GM18858 (cell line): ENCODE measurements around the gene STK11.

ENCODE experiments used
- ATAC-seq: cut with Tn5 transposase; IDR thresholded peaks from one replicate; pipeline ENCODE4 v1.9.1; 2021; ENCODE audit not compliant: unreplicated experiment

Gene STK11, protein sequence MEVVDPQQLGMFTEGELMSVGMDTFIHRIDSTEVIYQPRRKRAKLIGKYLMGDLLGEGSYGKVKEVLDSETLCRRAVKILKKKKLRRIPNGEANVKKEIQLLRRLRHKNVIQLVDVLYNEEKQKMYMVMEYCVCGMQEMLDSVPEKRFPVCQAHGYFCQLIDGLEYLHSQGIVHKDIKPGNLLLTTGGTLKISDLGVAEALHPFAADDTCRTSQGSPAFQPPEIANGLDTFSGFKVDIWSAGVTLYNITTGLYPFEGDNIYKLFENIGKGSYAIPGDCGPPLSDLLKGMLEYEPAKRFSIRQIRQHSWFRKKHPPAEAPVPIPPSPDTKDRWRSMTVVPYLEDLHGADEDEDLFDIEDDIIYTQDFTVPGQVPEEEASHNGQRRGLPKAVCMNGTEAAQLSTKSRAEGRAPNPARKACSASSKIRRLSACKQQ

DNA sequence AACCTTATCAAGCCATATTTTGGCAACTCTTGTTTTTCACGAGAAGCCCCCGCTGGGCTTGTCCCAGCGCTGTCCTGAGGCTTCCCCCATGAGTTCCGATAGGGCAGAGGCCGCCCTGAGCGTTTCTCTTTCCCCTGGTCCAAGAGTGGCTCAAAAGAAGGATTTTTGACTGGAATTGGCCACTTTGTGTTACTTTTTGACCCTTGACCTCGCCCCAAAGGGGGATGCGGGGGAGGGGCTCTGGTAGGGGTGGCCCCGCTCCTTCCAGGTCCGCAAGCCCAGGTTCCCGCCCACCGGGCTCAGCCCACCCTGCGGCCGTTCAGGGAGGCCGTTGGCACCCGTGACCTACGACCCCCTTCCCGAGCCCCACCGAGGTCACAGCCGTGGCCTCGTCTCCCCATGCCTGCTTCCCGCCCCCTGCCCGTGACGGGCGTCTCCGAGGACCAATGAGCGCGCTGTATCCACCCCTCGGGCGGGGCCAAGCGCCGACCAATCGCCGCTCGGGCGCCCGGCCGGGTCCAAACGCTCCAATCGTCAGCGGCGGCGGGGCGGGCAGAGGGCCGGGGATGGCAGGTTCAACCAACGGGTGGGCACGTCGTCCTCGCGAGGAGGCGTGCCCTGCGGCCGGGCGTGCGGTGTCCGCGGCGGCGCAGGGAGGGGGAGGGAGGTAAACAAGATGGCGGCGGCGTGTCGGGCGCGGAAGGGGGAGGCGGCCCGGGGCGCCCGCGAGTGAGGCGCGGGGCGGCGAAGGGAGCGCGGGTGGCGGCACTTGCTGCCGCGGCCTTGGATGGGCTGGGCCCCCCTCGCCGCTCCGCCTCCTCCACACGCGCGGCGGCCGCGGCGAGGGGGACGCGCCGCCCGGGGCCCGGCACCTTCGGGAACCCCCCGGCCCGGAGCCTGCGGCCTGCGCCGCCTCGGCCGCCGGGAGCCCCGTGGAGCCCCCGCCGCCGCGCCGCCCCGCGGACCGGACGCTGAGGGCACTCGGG, at the start of gene STK11:
Gene STK11, plus strand, starts transcription at position 665 of the 986 bp plus-strand sequence. CDS start 1,136 bp downstream, outside the sequence.
- peak; percentile 69 for ATAC-seq

DNA sequence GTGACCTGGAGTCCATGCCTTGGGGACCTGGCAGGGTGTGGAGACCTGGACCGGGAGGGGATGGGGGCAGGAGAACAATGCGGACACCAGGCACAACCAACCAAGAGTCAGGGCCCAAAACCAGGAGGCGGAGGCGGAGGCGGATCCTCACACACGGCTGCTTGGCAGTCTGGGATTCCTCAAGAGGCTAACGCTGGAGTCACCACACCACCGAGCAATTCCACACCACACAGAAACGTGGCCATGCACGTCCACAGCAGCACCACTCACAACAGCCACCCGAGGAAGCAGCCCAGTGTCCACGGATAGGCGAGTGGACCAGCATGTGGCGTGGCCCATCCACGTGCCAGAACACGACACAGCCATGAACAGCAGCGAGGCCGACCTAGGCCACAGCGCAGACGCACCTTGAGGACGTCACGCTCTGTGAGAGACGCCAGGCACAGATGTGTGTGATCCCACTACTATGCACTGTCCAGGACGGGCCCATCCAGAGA, 49.2 kb upstream of the STK11 start:
- no peak for ATAC-seq

DNA sequence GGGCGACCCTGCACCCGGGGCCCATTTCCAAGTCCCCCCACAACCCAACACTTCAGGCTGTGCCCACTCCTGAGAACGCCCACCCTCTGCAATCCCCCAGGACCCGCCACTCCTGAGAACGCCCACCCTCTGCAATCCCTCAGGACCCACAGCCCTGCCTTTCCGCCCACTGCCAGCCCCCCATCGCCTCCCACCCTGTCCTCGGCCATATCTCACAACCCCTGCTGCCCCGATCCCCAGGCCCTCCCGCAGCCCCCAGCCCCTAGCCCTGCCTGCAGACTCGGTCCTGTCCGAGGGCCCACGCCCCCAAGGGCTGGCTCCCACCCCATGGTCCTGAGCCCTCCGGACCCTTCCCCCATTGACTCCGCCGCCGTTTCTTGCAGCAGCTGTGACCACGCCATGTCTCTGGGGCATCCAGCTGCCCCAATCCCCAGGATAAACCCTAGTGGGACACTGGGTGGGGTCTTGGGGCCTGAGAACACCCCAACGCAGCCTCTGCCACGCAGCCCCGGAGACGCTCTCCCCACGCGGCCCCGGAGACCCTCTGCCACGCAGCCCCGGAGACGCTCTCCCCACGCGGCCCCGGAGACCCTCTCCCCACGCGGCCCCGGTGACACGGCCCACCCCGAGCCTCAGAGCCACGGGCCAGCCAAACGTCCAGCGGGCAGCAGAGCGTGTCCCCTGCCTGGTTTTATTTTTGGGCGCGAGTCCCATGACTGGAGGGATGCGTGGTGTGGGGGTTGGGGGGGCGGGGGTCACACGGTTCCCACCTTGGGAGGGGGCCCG, 48.6 kb upstream of the STK11 start:
- ATAC-seq: no peak

DNA sequence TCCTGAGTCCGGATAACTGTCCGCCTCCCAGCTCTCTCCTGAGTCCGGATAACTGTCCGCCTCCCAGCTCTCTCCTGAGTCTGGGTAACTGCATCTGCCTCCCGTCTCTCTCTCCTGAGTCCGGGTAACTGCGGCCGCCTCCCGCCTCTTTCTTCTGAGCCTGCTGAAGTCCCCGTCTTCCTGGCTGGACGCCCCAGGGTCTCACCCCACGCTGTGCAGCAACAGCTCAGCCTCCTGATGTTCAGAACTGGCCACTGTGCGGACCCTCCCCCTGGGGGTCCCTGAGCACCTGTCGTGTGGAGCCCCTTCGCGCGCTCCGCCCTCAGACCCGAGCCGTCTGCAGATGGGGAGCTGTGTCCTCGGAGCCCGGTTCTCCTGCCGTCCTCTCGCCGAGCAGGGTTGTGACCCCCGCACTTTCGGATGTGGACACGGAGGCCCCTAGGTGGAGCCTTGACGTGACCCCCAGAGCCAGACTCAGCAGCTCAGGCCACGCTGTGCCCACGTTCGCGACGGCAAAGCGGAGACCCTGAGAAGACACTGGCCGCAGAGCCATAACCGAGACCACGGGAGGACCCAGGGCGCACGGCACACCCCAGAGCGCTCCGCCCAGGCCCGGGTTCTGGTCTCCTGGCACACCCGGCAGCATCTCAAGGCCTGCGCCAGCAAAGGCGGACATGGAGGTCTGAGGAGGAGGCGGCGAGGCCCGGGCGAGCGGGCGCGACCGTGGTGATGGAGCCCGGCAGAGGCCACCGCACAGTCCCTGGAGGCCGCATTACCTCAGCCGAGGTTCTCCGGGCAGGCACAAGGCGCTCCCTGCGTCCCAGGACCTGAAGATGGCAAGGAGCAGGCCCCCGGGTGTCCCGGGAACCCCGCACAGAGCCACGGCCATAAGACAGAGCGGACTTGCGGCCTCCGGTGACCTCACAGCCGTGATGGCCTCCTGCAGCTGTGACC, 47.4 kb upstream of the STK11 start:
- no peak for ATAC-seq

DNA sequence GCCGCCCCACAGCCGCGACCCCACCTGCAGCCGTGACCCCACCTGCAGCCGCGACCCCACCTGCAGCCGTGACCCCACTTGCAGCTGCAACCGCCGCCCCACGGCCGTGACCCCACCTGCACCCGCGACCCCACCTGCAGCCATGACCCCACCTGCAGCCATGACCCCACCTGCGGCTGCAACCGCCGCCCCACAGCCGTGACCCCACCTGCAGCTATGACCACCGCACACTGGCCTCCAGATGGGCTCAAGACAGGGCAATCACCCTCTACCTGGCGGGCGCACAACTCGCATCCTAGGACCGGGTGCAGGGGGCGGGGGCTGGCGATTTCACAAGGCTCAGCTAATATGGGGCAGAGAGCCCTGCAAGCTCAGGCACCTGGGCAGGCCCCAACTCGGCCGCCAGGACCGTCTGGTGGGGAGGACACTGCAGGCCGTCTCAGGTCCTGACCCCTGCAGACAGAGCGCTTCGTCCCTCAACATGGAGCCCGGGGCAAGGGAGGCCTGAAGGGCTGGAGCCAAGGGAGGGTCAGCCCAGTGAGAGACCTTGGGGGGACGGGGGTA, 46.6 kb upstream of the STK11 start:
- ATAC-seq: no peak

DNA sequence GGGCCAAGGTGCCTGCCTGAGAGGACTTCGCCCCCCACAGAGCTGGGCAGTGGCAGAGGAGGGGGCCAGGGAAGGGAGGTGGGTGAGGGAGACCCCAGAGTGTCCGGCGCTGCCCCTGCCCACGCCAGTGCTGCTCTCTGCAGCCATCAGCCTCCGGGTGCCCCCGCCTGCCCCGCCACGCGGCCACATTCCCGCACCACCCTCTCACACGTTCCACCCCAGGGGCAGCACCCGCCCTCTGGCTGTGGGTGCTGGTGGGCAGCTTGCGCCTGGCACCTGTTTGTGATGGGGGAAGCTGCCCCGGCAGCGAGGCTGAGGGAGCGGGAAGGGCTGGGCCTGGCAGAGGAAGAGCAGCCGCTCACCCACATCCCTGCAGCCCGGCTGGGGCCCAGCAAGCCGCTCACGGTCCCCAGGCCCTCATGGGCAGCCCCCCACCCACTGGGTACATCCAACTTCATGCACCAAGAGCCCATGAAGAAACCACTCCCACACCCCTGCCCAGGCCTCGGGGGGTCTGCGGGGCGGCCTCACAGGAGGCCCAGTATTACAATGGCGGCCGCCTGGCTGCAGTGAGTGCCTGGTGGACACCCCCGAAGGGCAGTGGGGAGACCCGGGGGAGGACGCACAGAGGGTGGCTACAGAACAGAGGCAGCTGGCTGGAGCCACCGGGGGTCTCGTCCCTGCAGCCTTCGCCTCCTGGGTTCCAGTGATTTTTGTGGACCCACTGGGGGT, 45.5 kb upstream of the STK11 start:
- ATAC-seq: no peak

DNA sequence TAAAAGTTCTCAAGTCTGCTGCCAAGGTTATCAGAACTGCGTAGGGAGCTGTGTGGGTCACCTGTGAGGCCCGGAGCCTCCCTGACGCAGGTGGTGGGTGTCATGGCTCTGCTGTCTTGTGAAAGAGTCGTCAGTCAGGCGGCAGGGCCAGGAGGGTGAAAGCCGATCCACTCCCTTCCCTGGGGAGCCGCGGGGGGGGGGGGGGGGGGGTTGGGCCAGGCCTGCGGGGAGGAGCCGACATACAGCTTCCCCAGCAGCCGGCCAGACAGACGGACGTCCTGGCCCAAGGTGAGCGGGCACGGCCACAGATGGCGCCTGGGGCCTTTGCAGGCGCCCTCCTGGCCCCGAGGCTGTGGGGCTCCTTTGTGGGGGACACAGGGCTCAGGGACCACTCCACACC, 43.9 kb upstream of the STK11 start:
- ATAC-seq: no peak

DNA sequence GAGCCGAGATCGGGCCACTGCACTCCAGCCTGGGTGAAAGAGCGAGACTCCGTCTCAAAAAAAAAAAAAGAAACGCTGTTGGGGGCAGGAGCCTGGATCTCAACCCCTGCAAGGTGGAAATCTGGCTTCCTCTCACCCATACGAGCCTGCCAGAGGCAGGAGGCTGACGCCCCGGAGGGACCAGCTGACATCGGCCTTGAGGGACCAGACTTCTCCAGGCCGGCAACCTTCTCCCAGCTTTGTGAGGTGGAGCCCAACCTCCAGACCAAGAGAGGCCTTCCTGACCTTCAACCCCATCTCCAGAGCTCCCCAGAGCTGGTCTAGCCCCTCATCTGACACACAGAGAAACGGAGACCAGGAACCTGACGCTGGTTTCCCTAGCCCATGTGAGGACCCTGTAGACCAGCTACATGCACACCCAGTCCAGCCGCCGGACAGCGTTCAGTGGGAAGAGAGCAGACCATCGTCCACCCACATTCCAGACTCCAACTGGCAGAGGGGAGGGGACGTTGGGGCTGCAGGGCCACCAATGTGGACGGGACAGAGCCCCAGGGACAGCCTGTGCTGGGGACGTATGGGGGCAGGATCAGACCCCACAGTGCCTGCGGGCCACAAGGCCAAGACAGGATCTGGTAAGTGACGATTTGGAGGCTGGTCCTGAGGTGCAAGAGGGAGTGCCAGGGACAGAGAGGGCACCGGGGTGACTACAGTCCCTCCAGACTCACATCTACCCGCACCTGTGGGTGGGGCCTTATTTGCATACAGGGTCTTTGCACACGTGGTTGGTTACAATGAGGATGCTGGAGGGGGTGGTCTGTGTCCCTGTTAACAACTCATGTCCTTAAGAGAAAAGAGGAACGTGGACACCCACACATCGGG, 42.9 kb upstream of the STK11 start:
- no peak for ATAC-seq

DNA sequence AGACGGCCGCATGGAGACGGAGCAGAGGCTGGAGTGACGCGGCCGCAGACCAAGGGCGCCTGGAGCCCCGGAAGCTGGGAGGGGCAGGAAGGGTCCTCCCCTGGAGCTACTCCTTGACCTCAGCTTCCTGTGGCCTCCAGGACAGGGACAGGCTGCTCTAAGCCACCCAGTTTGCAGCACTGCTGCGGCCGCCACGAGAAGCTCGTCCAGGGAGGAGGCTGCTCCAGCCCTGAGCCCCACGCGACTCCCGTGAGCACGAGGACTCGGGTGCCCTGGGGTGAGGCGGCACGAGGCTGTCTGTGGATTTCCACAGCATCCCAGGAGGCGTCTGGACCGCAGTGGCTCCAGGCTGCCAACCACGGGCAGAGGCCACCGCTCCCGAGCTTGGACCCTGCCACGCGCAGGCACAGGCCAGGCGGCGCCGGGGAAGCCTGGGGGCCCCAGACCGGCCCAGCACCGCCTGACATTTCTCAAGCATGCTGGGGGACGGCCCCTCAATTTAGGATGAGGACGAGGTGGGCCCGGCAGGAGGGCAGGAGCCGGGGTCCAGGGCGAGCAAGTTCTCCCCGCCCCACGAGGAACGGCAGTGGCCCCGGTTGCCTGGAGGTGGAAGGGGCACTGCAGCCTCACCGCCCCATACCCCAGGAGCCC, 42.2 kb upstream of the STK11 start:
- ATAC-seq: no peak

DNA sequence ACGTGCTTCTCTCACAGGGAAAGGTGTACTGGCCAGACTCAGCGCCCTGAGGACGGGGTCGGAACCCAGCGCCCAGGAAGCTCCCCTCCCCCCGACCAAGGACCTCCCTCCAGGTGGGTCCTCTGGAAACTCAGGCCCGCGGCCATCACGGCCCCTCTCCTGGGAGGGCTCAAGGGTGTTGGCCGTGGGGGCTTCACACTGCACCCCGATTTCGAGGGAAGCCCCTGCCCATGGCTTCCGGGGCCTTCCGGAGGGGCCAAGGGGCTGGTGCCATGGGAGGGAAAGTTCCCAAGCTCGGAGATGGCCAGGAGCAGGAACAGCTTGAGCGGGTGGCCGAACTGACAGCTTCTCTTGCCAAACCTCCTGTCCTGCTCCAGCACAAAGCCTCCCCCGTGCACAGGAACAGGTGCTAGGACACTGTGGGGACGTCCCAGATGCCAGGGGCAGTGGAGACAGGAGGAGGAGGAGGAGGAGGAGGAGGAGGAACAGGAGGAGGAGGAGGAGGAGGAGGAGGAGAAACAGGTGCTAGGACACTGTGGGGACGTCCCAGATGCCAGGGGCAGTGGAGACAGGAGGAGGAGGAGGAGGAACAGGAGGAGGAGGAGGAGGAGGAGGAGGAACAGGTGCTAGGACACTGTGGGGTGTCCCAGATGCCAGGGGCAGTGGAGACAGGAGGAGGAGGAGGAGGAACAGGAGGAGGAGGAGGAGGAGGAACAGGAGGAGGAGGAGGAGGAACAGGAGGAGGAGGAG, 41.5 kb upstream of the STK11 start:
- no peak for ATAC-seq

DNA sequence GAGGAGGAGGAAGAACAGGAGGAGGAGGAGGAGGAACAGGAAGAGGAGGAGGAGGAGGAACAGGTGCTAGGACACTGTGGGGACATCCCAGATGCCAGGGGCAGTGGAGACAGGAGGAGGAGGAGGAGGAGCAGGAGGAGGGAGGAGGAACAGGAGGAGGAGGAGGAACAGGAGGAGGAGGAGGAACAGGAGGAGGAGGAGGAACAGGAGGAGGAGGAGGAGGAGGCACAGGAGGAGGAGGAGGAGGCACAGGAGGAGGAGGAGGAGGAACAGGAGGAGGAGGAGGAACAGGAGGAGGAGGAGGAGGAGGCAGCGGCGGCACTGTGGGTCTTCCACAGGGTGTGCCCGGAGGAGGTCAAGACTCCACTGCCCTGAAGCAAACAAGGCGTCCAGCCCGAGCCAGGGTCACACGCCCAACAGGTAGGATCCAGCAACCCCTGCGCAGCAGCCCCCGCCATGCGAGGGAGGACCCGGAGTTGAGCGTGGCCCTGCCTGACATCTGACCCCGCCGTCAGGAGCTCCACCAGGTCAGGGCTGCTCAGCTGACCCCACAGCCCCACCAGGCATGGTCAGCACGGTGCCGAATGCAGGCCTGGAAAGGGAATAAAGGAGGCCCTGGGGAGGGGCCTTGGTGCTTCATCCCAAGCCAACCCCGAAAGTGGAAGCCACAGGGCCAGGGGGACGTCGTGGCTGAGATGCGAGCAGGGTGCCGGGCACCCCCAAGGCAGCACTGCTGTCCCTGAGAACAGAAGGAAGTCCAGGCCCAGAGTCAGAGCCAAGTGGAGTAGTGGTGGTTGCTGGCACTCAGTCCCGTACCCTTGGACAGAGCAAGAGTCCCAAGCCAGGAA, 40.7 kb upstream of the STK11 start:
- no peak for ATAC-seq

DNA sequence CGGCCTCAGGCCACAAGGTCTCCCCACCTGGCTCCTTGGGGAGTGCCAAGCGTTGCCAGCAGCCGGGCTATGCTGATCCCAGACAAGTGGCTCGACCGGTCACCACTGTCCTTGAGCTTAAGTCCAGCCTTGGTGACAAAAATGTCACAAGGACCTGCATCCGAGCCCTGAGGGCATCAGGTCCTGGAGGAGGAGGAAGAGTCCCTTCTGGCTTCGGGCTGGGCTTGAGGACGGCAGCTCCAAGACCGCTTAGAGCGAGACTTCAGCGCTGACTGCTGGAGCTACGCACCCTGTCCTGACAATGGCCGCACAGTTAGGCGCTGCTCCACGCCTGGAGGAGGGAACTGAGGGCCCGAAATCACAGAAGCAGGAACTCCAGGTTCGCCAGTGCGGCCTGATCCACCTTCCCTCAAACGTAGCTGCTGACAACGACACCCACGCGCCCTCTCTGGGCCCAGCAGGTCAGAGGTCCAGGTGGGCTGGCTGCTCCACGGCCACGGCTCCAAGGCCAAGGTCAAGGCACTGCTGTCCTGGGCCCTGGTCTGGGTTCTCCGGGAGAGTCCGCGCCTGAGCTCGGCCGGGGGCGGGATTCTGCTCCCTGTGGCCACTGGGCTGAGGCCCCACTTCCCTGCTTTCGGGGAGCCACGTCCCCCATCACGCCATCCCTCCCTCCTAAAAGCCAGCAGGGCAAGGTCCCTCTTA, 38.6 kb upstream of the STK11 start:
- no peak for ATAC-seq

DNA sequence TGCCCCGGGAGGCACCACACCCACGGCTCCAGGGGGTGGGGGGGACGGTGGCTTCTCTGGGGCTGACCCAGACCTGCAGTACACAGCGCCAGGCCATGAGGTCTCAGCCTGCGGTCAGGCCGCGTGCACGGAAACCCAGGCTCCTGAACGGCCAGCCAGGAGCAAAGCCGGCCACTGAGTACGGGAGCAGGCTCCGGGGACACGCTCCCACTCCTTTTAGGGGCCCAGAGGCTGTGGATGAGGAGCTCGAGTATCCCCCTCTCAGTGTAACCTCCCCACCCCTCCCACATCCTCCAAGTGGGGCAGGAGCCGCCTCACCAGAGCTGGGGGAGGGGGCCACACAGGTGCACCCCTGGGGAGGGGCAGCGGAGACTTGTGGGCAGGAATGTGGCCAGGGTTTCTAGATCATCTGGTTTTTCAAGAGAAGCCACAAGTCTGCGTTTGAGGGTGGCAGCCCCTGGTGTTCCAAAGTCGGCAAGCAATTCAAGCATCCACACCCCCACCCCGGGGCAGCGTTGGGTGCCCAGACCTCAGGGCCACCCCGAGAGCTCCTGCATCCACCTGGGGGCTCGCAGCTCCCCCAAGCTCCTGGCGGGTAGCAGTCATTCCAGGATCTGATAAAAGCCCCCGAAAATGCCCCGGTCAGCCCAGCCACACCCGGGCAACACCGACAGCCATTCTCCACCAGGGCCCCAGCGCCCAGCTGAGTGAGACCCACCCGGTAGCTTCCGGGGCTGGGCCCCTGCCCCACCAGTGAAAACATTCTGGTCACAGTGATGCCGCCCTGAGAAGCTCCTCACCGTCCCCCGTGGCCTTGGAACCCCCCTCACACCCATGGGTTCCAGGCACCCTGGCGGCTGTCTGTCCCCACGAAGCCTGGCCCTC, 37.6 kb upstream of the STK11 start:
- ATAC-seq: no peak
